Endometrial microvascular endothelial cells (primary cell): ENCODE measurements around the gene ZNF444. TPM values are rescaled to one million over a fixed set of nuclear protein-coding genes. Genes with fewer than 3 reads are reported as not detected.

Experiments
- in situ Hi-C: cut with HindIII; loops from 2 replicates; pipeline ENCODE4 v1.10.0; 2017; ENCODE audit warnings: low sequenced_read_pairs, low pct_unique_long_range_greater_than_20kb; ENCODE audit errors: inconsistent ontology term
- total RNA-seq: library from RNA; depleted of rRNA; stranded (reverse); fragments of >200 nt; gene quantifications from one replicate; pipeline ENCODE4 v1.2.3, GENCODE V29; 2015; ENCODE audit errors: inconsistent ontology term

ZNF444 gene
- total RNA-seq, 1 donor from 2014 or later = 17.7 TPM

- in situ Hi-C loops = no loop called here
Observed at GRCh38 chr19:56106397-56106849, 34.7 kb upstream of the ZNF444 start.

- in situ Hi-C loops = no loop called here
Observed at GRCh38 chr19:56106993-56107392, 34.1 kb upstream of the ZNF444 start.

GRCh38 chr19:56107626-56108351 is 33.3 kb upstream of the ZNF444 start:
- in situ Hi-C loops = no loop called here

GRCh38 chr19:56108447-56109195 is 32.5 kb upstream of the ZNF444 start:
- in situ Hi-C loops = no loop called here

GRCh38 chr19:56109226-56109625 is 31.9 kb upstream of the ZNF444 start:
- in situ Hi-C loops = no loop called here

- in situ Hi-C loops = no loop called here
Observed at GRCh38 chr19:56110515-56111448, 30.3 kb upstream of the ZNF444 start.

GRCh38 chr19:56111601-56112312 is 29.3 kb upstream of the ZNF444 start:
- in situ Hi-C loops = no loop called here

GRCh38 chr19:56112313-56112709 is 28.8 kb upstream of the ZNF444 start:
- in situ Hi-C loops = no loop called here

- in situ Hi-C loops = no loop called here
Observed at GRCh38 chr19:56113074-56113632, 27.9 kb upstream of the ZNF444 start.

GRCh38 chr19:56114051-56114777 is 26.9 kb upstream of the ZNF444 start:
- in situ Hi-C loops = no loop called here

- in situ Hi-C loops = no loop called here
Observed at GRCh38 chr19:56114778-56115110, 26.3 kb upstream of the ZNF444 start.

- in situ Hi-C loops = no loop called here
Observed at GRCh38 chr19:56115490-56115889, 25.6 kb upstream of the ZNF444 start.

GRCh38 chr19:56116606-56117005 is 24.5 kb upstream of the ZNF444 start:
- in situ Hi-C loops = no loop called here

GRCh38 chr19:56117376-56117884 is 23.7 kb upstream of the ZNF444 start:
- in situ Hi-C loops = no loop called here

- in situ Hi-C loops = no loop called here
Observed at GRCh38 chr19:56117889-56118288, 23.2 kb upstream of the ZNF444 start.

- in situ Hi-C loops = no loop called here
Observed at GRCh38 chr19:56118666-56119581, 22.2 kb upstream of the ZNF444 start.

GRCh38 chr19:56119582-56119978 is 21.5 kb upstream of the ZNF444 start:
- in situ Hi-C loops = no loop called here
